GM21526 (cell line): ENCODE data around the gene FAM174B.

Source experiments
- ATAC-seq: cut with Tn5 transposase; IDR thresholded peaks from one replicate; pipeline ENCODE4 v1.9.1; 2021; ENCODE audit warnings: moderate library complexity; ENCODE audit not compliant: unreplicated experiment, low FRiP score

FAM174B gene

GRCh38 chr15:92655178-92655995 is at the start of gene FAM174B:
Gene FAM174B (minus strand): TSS chr15:92655775.
- peak; percentile 46 for ATAC-seq

- no peak for ATAC-seq
Measured at GRCh38 chr15:92696096-92696495, 40.5 kb upstream of the FAM174B start.

GRCh38 chr15:92693691-92694331 is 38.2 kb upstream of the FAM174B start:
- no peak for ATAC-seq

GRCh38 chr15:92690395-92690794 is 34.8 kb upstream of the FAM174B start:
- ATAC-seq, result no peak

- ATAC-seq, result no peak
Measured at GRCh38 chr15:92687746-92688145, 32.2 kb upstream of the FAM174B start.

- no peak for ATAC-seq
Measured at GRCh38 chr15:92687195-92687602, 31.6 kb upstream of the FAM174B start.

- no peak for ATAC-seq
Measured at GRCh38 chr15:92683511-92683834, 27.9 kb upstream of the FAM174B start.

- no peak for ATAC-seq
Measured at GRCh38 chr15:92682741-92683510, 27.4 kb upstream of the FAM174B start.

GRCh38 chr15:92681141-92681631 is 25.6 kb upstream of the FAM174B start:
- ATAC-seq, result no peak

- no peak for ATAC-seq
Measured at GRCh38 chr15:92677999-92678398, 22.4 kb upstream of the FAM174B start.

GRCh38 chr15:92676561-92676960 is 21.0 kb upstream of the FAM174B start:
- ATAC-seq, result no peak

- no peak for ATAC-seq
Measured at GRCh38 chr15:92675485-92675884, 19.9 kb upstream of the FAM174B start.

- ATAC-seq, result no peak
Measured at GRCh38 chr15:92674347-92674746, 18.8 kb upstream of the FAM174B start.

- no peak for ATAC-seq
Measured at GRCh38 chr15:92672102-92672501, 16.5 kb upstream of the FAM174B start.

GRCh38 chr15:92671406-92671805 is 15.8 kb upstream of the FAM174B start:
- ATAC-seq, result no peak

- no peak for ATAC-seq
Measured at GRCh38 chr15:92670621-92671020, 15.0 kb upstream of the FAM174B start.

GRCh38 chr15:92669432-92669831 is 13.9 kb upstream of the FAM174B start:
- ATAC-seq, result no peak

GRCh38 chr15:92668620-92669019 is 13.0 kb upstream of the FAM174B start:
- ATAC-seq, result no peak

GRCh38 chr15:92667970-92668485 is 12.5 kb upstream of the FAM174B start:
- ATAC-seq, result no peak

- ATAC-seq, result no peak
Measured at GRCh38 chr15:92667287-92667904, 11.8 kb upstream of the FAM174B start.

GRCh38 chr15:92666780-92667179 is 11.2 kb upstream of the FAM174B start:
- no peak for ATAC-seq
